AG04449 (cell line): ENCODE data around the gene SAP30BP.
A peak's percentile ranks its signal among the peaks of the same experiment; 100 is the strongest.

Source experiments
- CTCF ChIA-PET: fragments of 350-600 bp; formaldehyde crosslinking; extraction: SDS; loops from one replicate; lab custom pipeline; 2021; ENCODE audit warnings: antibody characterized with exemption; lab: Yijun Ruan, JAX
- POLR2A ChIA-PET: fragments of 400-600, 350-600 bp; formaldehyde crosslinking; extraction: SDS; loops from one replicate; lab custom pipeline; 2020; ENCODE audit warnings: antibody characterized with exemption, inconsistent platforms; lab: Yijun Ruan, JAX
- DNase-seq: peaks from one replicate; pipeline ENCODE4 v3.0.0-alpha.2; 2010; ENCODE audit warnings: low read depth, low spot score
- H3K4me3 ChIP-seq: 2 replicates; pipeline ENCODE4 v1.5.1; 2011; ENCODE audit warnings: low read depth, mild to moderate bottlenecking, control low read depth, low read length
- CTCF ChIP-seq: IDR thresholded peaks from one replicate; pipeline ENCODE4 v1.5.1; 2011; ENCODE audit warnings: mild to moderate bottlenecking, moderate library complexity, low read length, control low read depth, inconsistent platforms; ENCODE audit not compliant: insufficient read depth; ENCODE audit errors: missing control alignments

The SAP30BP gene

GRCh38 chr17:75707079-75707571 lies 40.0 kb downstream of the SAP30BP start:
- H3K4me3 ChIP-seq, result no peak overlapping the region
- DNase-seq, result no peak
- ChIA-PET CTCF (interaction anchor here (0.6 to 1.1 kb wide), 4 partner anchors 12 to 58 kb away, joined by 3 to 5 read pairs (median 3); no protein-coding TSS in a partner anchor), POLR2A (no interaction called here)
- TF ChIP-seq CTCF, result no peak

- POLR2A ChIA-PET, result no interaction called here
- no peak for TF ChIP-seq CTCF
- no peak overlapping the region for H3K4me3 ChIP-seq
- CTCF ChIA-PET, result interaction anchor here (1.0 to 3.8 kb wide), 3 partner anchors 35 to 79 kb away, joined by 4 to 19 read pairs (median 8); partner anchors contain the start of gene SMIM5
- DNase-seq, result no peak
These were observed 45.3 kb downstream of the SAP30BP start for GRCh38 chr17:75712446-75712845.

- no peak overlapping the region for H3K4me3 ChIP-seq
- ChIA-PET CTCF (interaction anchor here (1.0 to 1.7 kb wide), 6 partner anchors 27 to 86 kb away, joined by 3 to 6 read pairs (median 5); partner anchors contain the start of gene SMIM5), POLR2A (no interaction called here)
- DNase-seq, result no peak
- TF ChIP-seq CTCF, result no peak
These were observed 52.6 kb downstream of the SAP30BP start for GRCh38 chr17:75719732-75720131.

GRCh38 chr17:75720656-75721462 lies 53.7 kb downstream of the SAP30BP start, which contains the start of gene ITGB4:
Gene ITGB4, plus strand, starts transcription at chr17:75721459. Its CDS starts 3,245 bp downstream, at chr17:75724704.
- no peak for DNase-seq
- CTCF ChIA-PET, result interaction anchor here (0.7 to 2.4 kb wide), 6 partner anchors 27 to 88 kb away, joined by 3 to 11 read pairs (median 6); partner anchors contain the start of gene SMIM5

GRCh38 chr17:75721463-75722011 lies 54.4 kb downstream of the SAP30BP start:
- POLR2A ChIA-PET, result no interaction called here
- peak overlapping the region; percentile 23; the same call in 1 of the 2 replicates for H3K4me3 ChIP-seq
- CTCF ChIA-PET, result interaction anchor here (1.5 to 2.4 kb wide), 4 partner anchors 26 to 88 kb away, joined by 5 to 11 read pairs (median 6); partner anchors contain the start of gene SMIM5
- DNase-seq, result no peak
- TF ChIP-seq CTCF, result no peak

More at GRCh38 chr17:75720656-75721462, 53.7 kb downstream of the SAP30BP start, which contains the start of gene ITGB4:
- TF ChIP-seq CTCF, result no peak
- peak within 1 kb of the TSS; percentile 23; the same call in 1 of the 2 replicates for H3K4me3 ChIP-seq
- POLR2A ChIA-PET, result no interaction called here
